Hepatocyte (in vitro differentiated cells): ENCODE measurements around the gene C12orf42. TPM values are rescaled to one million over a fixed set of nuclear protein-coding genes. Genes with fewer than 3 reads are reported as not detected.

ENCODE experiments used
- DNase-seq: peaks from one replicate; pipeline ENCODE4 v3.0.0-alpha.2; 2016; ENCODE audit warnings: low spot score
- H2AFZ ChIP-seq: fragments of 200-600 bp; sonication (generic); 2 replicates; pipeline ENCODE4 v1.6.0; 2016; ENCODE audit warnings: antibody characterized with exemption, mild to moderate bottlenecking
- H3K27ac ChIP-seq: fragments of 200-600 bp; sonication (generic); 2 replicates; pipeline ENCODE4 v1.5.1; 2016; ENCODE audit warnings: mild to moderate bottlenecking
- H3K27me3 ChIP-seq: fragments of 200-600 bp; sonication (generic); 2 replicates; pipeline ENCODE4 v1.6.1; 2016
- H3K36me3 ChIP-seq: fragments of 200-600 bp; sonication (generic); replicated peaks from 2 replicates; pipeline ENCODE4 v1.5.1; 2016; ENCODE audit warnings: low read depth; ENCODE audit not compliant: insufficient read depth
- H3K4me1 ChIP-seq: fragments of 200-600 bp; sonication (generic); 2 replicates; pipeline ENCODE4 v1.5.1; 2016; ENCODE audit warnings: mild to moderate bottlenecking, moderate library complexity; ENCODE audit not compliant: insufficient read depth
- H3K4me2 ChIP-seq: fragments of 200-600 bp; sonication (generic); 2 replicates; pipeline ENCODE4 v1.6.0; 2016
- H3K4me3 ChIP-seq: fragments of 200-600 bp; sonication (generic); 2 replicates; pipeline ENCODE4 v1.5.1; 2016; ENCODE audit warnings: mild to moderate bottlenecking
- H3K79me2 ChIP-seq: fragments of 200-600 bp; sonication (generic); 2 replicates; pipeline ENCODE4 v1.6.0; 2017; ENCODE audit warnings: mild to moderate bottlenecking
- H3K9me2 ChIP-seq: fragments of 200-600 bp; sonication (generic); replicated peaks from 2 replicates; pipeline ENCODE4 v1.6.0; 2017; ENCODE audit warnings: mild to moderate bottlenecking; ENCODE audit not compliant: insufficient read depth
- H3K9me3 ChIP-seq: fragments of 200-600 bp; sonication (generic); 2 replicates; pipeline ENCODE4 v1.5.1; 2016; ENCODE audit warnings: low read depth, mild to moderate bottlenecking
- H4K20me1 ChIP-seq: fragments of 200-600 bp; sonication (generic); 2 replicates; pipeline ENCODE4 v1.6.0; 2016; ENCODE audit warnings: mild to moderate bottlenecking; ENCODE audit not compliant: insufficient read depth, poor library complexity, severe bottlenecking
- EZH2 ChIP-seq: fragments of 200-600 bp; sonication (generic); IDR thresholded peaks from 2 replicates; pipeline ENCODE4 v1.6.1; 2016; ENCODE audit warnings: antibody characterized with exemption, mild to moderate bottlenecking, borderline replicate concordance
- EZH2phosphoT487 ChIP-seq: fragments of 200-600 bp; sonication (generic); IDR thresholded peaks from one replicate; pipeline ENCODE4 v1.6.1; 2018; ENCODE audit warnings: antibody characterized with exemption, mild to moderate bottlenecking, low read depth, moderate library complexity; ENCODE audit not compliant: unreplicated experiment, severe bottlenecking
- WGBS: methylation state at CpG from one replicate; pipeline ENCODE4 v1.1.6; 2016; ENCODE audit warnings: low lambda C conversion rate; ENCODE audit errors: missing lambda C conversion rate; 5-methylcytosine and 5-hydroxymethylcytosine counted together
- polyA plus RNA-seq: library from polyadenylated mRNA; unstranded; fragments of >200 nt; fragmentation: Nextera tagmentation; extraction: Ambion mirVana; gene quantifications from 2 replicates; pipeline ENCODE4 v1.2.1, GENCODE V29; 2016
- total RNA-seq: library from RNA; depleted of rRNA; stranded (reverse); fragments of >200 nt; gene quantifications from 2 replicates; pipeline ENCODE4 v1.2.3, GENCODE V29; 2014
- TF ChIP-seq, protein P1 (sequence below): fragments of 200-600 bp; sonication (generic); IDR thresholded peaks from 2 replicates; pipeline ENCODE4 v1.5.1; 2016; ENCODE audit warnings: antibody characterized with exemption, mild to moderate bottlenecking; ENCODE audit not compliant: poor library complexity

Gene C12orf42
- total and polyA plus RNA-seq, 2 experiments from 2014 or later = not detected

DNA sequence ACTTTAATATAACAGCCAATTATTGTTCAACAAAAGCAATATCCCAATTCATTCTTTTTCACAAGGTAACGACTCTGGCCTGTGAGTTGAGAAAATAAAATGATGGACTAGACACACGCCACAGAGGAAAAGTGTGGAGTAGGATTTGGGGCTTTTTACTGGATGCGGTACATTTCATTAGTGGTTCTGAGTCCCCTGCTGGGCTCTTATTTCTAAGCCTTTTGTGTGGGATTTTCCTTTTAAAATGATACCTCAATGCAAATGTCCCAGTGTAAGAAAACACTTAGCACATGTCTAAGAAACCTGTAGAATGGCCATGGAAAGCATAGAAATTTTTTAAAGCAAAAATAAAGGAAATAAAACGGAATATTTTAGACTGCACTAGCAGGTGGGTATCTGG is 73.4 kb downstream of the C12orf42 start:
- no peak for DNase-seq
- Histone ChIP-seq H3K4me1 (no peaks in the 10 kb centered on the region), H4K20me1 (no peaks in the 10 kb centered on the region), H2AFZ (no peak overlapping the region), H3K27ac (no peak overlapping the region), H3K4me3 (no peak overlapping the region), H3K9me2 (no peaks in the 10 kb centered on the region), H3K79me2 (no peaks in the 10 kb centered on the region), H3K4me2 (no peak overlapping the region), H3K9me3 (no peaks in the 10 kb centered on the region), H3K36me3 (no peaks in the 10 kb centered on the region), H3K27me3 (no peaks in the 10 kb centered on the region)
- TF ChIP-seq, protein P1, sequence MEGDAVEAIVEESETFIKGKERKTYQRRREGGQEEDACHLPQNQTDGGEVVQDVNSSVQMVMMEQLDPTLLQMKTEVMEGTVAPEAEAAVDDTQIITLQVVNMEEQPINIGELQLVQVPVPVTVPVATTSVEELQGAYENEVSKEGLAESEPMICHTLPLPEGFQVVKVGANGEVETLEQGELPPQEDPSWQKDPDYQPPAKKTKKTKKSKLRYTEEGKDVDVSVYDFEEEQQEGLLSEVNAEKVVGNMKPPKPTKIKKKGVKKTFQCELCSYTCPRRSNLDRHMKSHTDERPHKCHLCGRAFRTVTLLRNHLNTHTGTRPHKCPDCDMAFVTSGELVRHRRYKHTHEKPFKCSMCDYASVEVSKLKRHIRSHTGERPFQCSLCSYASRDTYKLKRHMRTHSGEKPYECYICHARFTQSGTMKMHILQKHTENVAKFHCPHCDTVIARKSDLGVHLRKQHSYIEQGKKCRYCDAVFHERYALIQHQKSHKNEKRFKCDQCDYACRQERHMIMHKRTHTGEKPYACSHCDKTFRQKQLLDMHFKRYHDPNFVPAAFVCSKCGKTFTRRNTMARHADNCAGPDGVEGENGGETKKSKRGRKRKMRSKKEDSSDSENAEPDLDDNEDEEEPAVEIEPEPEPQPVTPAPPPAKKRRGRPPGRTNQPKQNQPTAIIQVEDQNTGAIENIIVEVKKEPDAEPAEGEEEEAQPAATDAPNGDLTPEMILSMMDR = no peak
- TF ChIP-seq EZH2phosphoT487 = no peak
- TF ChIP-seq EZH2 = no peak
- 81% methylated on average over 4 of the region's 4 CpGs for WGBS

DNA sequence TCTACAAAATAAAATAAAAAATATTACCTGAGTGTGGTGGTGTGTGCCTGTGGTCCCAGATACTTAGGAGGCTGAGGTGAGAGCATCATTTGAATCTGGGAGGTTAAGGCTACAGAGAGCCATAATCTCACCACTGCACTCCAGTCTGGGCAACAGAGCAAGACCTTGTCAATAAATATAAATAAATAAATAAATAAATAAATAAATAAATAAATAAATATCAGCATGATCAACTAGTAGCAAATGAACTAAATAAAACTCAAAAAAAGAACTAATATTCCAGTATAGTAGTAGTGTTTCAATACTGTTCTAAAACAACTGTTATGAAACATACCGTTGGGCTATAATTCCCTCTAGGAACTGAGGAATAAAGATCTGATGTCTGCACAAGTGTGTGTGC is 74.4 kb downstream of the C12orf42 start:
- H3K36me3 ChIP-seq = no peaks in the 10 kb centered on the region
- H3K27me3 ChIP-seq = no peaks in the 10 kb centered on the region
- no peak for DNase-seq
- H3K4me2 ChIP-seq = no peak overlapping the region
- no peaks in the 10 kb centered on the region for H3K9me3 ChIP-seq
- 100% methylated on average over 1 of the region's 1 CpG for WGBS
- H3K9me2 ChIP-seq = no peaks in the 10 kb centered on the region
- no peak overlapping the region for H3K4me3 ChIP-seq
- H4K20me1 ChIP-seq = no peaks in the 10 kb centered on the region
- TF ChIP-seq, protein P1 = no peak
- TF ChIP-seq EZH2 (no peak), EZH2phosphoT487 (no peak)
- no peak overlapping the region for H2AFZ ChIP-seq
- H3K4me1 ChIP-seq = no peaks in the 10 kb centered on the region
- H3K79me2 ChIP-seq = no peaks in the 10 kb centered on the region
- no peak overlapping the region for H3K27ac ChIP-seq

DNA sequence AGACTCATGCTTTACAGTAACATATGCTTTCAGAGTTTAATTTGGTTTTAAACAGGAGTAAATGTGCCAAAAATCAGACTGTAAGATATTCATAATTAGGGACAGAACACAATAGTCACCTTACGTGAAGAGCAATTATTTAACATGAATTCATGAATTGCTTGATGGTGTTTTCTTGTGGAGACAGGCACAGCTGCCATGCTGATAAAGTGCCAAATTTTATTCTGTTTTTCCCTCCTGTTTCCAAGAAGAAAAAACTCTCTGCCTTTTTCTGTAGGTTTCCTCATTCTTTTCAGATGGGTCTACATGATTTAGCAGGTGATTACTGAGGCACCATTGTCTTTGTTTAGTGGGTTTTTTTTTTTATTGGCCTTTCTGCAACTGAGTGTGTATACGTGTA is 80.1 kb downstream of the C12orf42 start:
- WGBS = 80% methylated on average over 2 of the region's 2 CpGs
- no peaks in the 10 kb centered on the region for H3K4me1 ChIP-seq
- DNase-seq = no peak
- no peaks in the 10 kb centered on the region for H3K79me2 ChIP-seq
- H2AFZ ChIP-seq = no peak overlapping the region
- H3K4me2 ChIP-seq = no peak overlapping the region
- H3K9me2 ChIP-seq = no peaks in the 10 kb centered on the region
- no peak overlapping the region for H3K27ac ChIP-seq
- H3K4me3 ChIP-seq = no peak overlapping the region
- no peaks in the 10 kb centered on the region for H3K36me3 ChIP-seq
- H3K27me3 ChIP-seq = no peaks in the 10 kb centered on the region
- no peaks in the 10 kb centered on the region for H4K20me1 ChIP-seq
- TF ChIP-seq EZH2 (no peak), EZH2phosphoT487 (no peak)
- TF ChIP-seq, protein P1 = no peak
- H3K9me3 ChIP-seq = no peaks in the 10 kb centered on the region

DNA sequence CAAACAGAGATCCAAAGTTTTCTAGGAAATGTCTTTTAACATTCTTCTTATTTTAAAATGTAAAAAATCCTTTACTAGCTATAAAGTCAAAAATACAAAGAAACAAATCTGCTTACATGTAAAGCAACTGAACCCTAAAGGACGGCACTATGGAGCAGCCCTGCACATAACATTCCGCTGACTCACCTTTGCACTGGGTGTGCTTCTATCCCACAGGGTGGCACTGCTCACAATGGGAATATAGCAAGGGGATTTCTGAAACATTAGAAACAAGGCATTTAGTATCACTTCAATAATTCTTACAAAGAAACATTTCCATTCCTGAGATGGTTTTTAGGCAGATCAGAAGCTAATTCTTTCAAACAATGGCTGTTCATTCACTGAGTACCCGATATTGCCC is 94.3 kb downstream of the C12orf42 start:
- H3K4me1 ChIP-seq = no peaks in the 10 kb centered on the region
- DNase-seq = peak; percentile 54
- TF ChIP-seq, protein P1 = peak; percentile 38
- TF ChIP-seq EZH2phosphoT487 = no peak
- no peak overlapping the region for H2AFZ ChIP-seq
- H3K79me2 ChIP-seq = no peaks in the 10 kb centered on the region
- H3K4me3 ChIP-seq = no peak overlapping the region
- no peaks in the 10 kb centered on the region for H3K9me3 ChIP-seq
- no peaks in the 10 kb centered on the region for H3K36me3 ChIP-seq
- H3K9me2 ChIP-seq = no peaks in the 10 kb centered on the region
- H3K4me2 ChIP-seq = no peak overlapping the region
- no peak overlapping the region for H3K27ac ChIP-seq
- no peaks in the 10 kb centered on the region for H4K20me1 ChIP-seq
- H3K27me3 ChIP-seq = no peaks in the 10 kb centered on the region
- 61% methylated on average over 3 of the region's 3 CpGs for WGBS
